Ramos (cell line): Measurements from ENCODE around the gene ANO7.

Experiments used
- in situ Hi-C: fragments of 300-500 bp; cut with MboI; formaldehyde crosslinking; loops from one replicate; pipeline ENCODE4 v1.14.3; 2022; ENCODE audit warnings: low sequenced_read_pairs; ENCODE audit not compliant: unreplicated experiment

The ANO7 gene

GRCh38 chr2:241224851-241225438 lies 36.5 kb downstream of the ANO7 start:
- in situ Hi-C loops: no loop called here

DNA sequence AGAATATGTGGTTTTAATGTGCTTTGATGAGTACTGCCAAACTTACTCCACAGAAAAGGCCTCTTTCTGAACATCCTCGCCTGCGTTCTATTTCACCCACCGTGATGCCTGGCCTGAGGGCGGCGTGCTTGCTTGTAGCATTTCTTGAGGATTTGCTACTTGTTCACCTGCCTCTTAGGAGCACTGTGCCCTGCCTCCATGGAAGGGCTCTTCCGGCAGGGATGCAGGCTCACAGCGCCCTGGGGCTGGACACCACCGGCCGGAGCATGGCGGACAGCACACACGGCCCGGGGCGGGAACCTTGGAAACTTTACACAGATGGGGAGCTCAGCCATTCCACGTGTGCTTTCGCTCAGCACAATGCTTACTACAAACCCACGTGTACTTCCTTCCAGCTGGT lies 37.1 kb downstream of the ANO7 start:
- in situ Hi-C loops: no loop called here

DNA sequence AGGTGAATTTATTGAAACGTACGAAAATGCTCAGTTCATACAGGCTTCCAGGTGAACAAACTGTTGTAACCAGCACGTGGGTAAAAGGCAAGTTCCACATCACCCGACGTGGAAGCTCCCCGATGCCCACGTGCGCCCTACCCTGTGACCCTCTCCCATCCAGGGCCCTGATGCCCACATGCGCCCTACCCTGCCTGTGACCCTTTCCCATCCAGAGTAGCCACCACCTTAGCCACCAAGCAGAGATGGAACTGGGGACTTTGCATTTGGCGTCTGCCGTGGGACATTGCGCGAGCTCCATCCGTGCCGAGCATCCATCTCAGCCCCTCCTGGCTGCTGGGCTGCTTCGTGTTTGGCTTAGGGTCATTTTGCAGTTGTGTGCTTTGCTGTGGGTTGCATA lies 37.5 kb downstream of the ANO7 start:
- in situ Hi-C loops: no loop called here

DNA sequence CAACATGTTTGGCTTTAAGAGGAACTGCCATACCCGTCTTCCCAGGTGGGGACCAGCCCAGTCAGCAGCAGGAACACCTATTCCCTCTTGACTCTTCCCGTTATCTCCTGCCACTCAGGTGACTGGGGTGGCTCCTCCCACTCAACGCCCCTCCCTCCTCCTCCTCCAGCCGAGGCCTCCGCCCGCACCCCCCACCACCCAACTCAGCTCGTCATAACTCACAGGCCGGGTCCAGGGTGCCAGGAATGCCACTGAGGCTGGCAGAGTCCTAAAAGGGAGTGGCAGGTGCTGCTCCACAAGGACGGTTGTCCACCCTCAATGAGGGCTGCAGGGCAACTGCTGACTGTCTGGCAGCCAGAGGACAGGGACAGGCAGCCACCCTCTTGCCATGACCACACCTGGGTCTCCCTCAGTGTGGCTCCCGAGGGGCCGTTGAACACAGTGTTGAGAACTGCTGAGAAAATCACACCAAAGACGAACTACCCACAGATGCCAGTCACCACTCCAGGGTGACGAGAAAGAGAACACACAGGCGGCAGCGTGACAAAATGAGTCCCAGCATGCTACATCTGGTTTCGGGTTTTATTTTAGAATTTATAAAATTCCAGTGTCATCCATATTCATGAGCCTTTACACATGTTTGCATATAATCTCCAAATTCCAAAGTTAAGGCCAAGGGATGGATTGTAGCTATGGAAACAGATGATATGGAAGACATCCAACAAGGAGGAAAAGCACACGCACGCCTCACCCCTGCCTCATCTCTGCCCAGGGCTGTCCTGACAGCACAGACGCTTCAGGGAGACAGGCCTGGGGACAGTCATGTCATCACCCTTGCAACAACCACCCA lies 38.5 kb downstream of the ANO7 start:
- in situ Hi-C loops: no loop called here

- in situ Hi-C loops: no loop called here
These were observed 39.1 kb downstream of the ANO7 start for GRCh38 chr2:241227594-241227993.

- in situ Hi-C loops: no loop called here
These were observed 39.8 kb downstream of the ANO7 start for GRCh38 chr2:241228081-241228859.

- in situ Hi-C loops: no loop called here
These were observed 40.5 kb downstream of the ANO7 start for GRCh38 chr2:241228860-241229516.

- in situ Hi-C loops: no loop called here
These were observed 41.3 kb downstream of the ANO7 start for GRCh38 chr2:241229563-241230401.

DNA sequence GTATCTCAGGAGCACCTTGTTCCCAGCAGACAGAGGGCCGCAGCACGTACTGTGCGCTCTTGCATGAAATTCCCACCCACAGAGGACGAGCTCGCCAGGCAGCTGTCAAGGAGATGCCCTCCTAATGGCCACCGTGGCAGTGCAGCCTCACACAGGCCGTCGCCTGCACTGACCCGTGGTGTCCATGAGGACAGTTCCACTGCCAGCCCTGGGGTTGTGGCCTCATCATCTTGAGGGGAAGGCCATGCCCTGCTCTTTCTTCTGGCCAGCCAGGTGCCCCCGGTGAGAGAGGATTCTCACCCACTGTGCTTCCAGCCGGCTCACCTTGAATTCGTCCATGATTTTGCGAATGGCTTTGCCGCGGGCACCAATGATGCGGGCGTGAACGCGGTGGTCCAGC lies 42.0 kb downstream of the ANO7 start:
- in situ Hi-C loops: no loop called here

DNA sequence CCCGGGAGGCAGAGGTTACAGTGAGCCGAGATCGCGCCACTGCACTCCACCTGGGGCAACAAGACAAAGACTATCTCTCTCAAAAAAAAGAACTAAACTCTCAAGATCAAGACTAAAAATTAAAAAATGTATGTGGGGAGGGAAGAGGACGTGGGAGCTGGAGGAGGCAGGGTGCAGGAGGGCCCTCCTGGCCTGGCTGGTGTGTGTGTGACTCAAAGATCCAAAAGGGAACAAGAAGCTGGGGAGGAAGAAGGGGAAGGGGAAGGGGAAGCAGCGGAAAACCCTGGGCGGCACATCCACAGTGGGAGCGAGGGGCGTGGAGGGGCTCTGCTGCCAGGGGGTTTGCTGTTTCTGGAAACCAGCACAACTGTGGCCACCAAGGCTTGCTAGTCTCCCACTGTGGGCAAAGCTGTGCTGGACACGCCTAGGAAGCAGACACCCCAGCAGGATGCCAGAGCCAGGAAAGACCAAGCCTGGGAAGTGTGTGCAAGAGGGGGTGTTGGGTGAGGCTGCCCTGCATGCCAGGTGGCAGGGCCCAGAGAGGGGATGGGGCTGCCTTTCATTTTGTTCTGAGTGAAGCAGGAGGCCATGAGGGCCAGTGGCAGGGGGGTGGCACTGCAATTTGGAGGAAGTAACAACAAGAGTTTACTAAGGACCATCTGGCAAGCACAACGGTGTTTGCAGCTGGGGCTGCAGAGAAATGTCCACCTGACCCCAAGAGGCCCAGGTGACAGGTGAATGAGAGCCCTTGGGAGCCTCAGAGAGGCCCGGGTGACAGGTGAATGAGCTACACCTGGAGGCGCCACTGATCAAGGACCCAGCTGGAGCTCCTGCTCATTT lies 44.5 kb downstream of the ANO7 start:
- in situ Hi-C loops: no loop called here

- in situ Hi-C loops: no loop called here
These were observed 45.8 kb downstream of the ANO7 start for GRCh38 chr2:241234066-241234790.

GRCh38 chr2:241234962-241235740 lies 46.7 kb downstream of the ANO7 start:
- in situ Hi-C loops: no loop called here

DNA sequence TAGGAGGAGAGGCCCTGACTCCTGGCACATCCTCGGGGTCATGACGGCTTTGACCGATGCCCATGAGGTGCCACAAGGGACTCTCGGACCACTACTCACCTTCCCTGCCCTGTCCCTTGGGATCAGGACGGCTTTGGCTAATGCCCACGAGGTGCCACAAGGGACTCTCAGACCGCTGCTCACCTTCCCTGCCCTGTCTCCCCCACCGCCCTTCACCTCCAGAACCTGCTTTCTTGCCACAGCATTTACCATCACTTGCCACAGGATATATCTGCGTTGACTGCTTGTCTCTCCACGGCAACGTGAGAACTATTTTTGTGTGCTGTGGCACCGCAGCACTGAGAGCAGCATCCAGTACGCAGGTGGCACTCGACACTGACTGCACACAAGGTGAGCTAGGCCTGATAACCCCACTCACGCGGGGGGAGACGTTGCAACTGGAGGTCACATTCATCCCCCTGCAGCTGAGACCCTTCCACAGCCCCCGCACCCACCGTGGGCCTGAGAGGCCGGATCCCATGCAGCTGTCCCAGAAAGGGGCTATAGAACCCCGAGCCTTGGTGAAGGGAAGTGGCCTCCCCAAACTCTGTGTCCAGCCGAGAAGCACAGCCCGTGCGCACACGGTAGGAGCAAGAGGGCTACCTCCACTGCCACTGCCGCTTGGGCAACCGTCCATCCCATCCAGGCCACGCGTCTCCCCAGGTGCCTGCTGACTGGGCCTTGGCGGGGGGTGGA lies 47.5 kb downstream of the ANO7 start:
- in situ Hi-C loops: no loop called here

DNA sequence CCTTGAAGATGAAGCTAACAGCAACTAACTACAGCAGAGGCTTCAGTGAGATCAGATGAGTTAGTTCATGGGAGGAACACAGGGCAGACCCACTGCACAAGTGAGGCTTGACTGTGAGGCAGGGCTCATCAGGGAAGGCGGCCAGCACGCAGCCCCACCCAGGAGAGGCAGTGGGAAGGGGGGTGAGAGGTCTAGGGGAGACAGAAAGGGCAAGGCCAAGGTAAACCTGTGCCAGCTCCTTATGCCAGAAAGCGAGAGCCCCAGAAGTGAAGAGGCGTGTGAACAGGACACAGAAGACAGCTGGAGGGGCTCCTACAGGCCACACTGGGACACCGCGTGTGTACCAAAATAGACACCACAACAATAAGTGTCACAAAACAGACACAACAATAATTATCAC lies 48.6 kb downstream of the ANO7 start:
- in situ Hi-C loops: no loop called here

DNA sequence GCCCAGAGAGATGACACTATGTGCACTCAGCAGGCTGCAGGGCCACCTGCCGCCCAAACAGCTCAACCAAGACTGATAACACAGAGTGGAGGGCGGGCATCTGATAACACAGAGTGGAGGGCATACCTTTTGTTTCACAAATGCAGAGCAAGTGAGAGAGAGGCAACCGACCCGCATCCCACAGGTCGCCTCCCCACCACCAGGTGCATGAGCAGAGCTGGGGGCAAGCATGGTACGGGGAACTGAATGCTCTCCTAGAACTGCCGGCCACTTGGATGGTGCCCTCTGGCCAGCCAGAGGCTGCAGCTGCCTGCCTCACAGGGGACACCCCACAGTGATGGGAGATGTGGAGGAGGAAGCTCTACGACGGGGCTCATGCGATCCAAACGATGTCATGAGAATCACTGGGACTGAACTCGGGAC lies 49.5 kb downstream of the ANO7 start:
- in situ Hi-C loops: no loop called here

DNA sequence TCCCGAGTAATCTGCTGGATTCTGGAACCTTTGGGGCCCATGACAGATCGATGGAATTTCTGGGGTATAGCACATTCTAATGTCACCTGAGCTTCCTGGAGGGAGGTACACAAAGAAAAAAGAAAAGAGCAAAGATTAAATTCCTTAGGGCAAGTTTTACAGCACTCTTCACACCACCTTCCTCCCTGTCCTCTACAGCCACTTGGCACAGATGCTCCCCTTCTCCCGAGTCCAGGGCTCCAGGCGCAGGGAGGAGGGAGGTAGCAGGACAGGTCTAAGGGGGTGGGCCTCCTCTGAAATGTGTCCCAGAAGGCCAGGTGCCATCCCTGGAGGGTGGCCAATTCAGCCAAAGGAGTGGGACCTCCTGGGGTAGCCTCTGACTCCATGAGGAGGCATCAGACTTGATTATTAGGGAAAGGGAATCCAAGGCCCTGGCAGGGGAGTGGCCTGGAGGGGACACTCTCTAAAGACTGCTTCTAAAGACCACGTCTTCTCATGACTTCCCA lies 50.3 kb downstream of the ANO7 start:
- in situ Hi-C loops: no loop called here
